GM18517 (cell line): Measurements from ENCODE around the gene CACNA1S.

ENCODE experiments used
- ATAC-seq: cut with Tn5 transposase; IDR thresholded peaks from one replicate; pipeline ENCODE4 v1.9.1; 2021; ENCODE audit warnings: mild to moderate bottlenecking, moderate library complexity; ENCODE audit not compliant: unreplicated experiment

CACNA1S gene

GRCh38 chr1:201140235-201140940, 28.2 kb upstream of the CACNA1S start:
- ATAC-seq = no peak

- no peak for ATAC-seq
Measured at GRCh38 chr1:201139756-201140155, 27.5 kb upstream of the CACNA1S start.

- no peak for ATAC-seq
Measured at GRCh38 chr1:201139306-201139705, 27.1 kb upstream of the CACNA1S start.

- ATAC-seq = no peak
Measured at GRCh38 chr1:201138311-201138840, 26.1 kb upstream of the CACNA1S start.

GRCh38 chr1:201137579-201138310, 25.5 kb upstream of the CACNA1S start:
- no peak for ATAC-seq

- no peak for ATAC-seq
Measured at GRCh38 chr1:201137024-201137392, 24.8 kb upstream of the CACNA1S start.

GRCh38 chr1:201136355-201137023, 24.3 kb upstream of the CACNA1S start:
- ATAC-seq = no peak

GRCh38 chr1:201134405-201134804, 22.2 kb upstream of the CACNA1S start:
- ATAC-seq = no peak

- ATAC-seq = no peak
Measured at GRCh38 chr1:201131398-201131797, 19.2 kb upstream of the CACNA1S start.

- no peak for ATAC-seq
Measured at GRCh38 chr1:201128962-201129361, 16.7 kb upstream of the CACNA1S start.

- ATAC-seq = no peak
Measured at GRCh38 chr1:201128476-201128875, 16.2 kb upstream of the CACNA1S start.

GRCh38 chr1:201127755-201128455, 15.7 kb upstream of the CACNA1S start:
- no peak for ATAC-seq

- ATAC-seq = no peak
Measured at GRCh38 chr1:201126832-201127754, 14.9 kb upstream of the CACNA1S start, which contains the start of gene ASCL5. TSS of gene ASCL5 (minus strand) at chr1:201127184. CDS start at chr1:201115372, 11,812 bp downstream.

GRCh38 chr1:201126463-201126831, 14.2 kb upstream of the CACNA1S start:
- no peak for ATAC-seq

- ATAC-seq = no peak
Measured at GRCh38 chr1:201125800-201126199, 13.6 kb upstream of the CACNA1S start.

GRCh38 chr1:201125019-201125418, 12.8 kb upstream of the CACNA1S start:
- ATAC-seq = no peak

GRCh38 chr1:201123866-201124265, 11.6 kb upstream of the CACNA1S start:
- ATAC-seq = no peak

- no peak for ATAC-seq
Measured at GRCh38 chr1:201122321-201122957, 10.2 kb upstream of the CACNA1S start.
